B cell (primary cell): ENCODE results near the gene PRIM2. TPM values are rescaled to one million over a fixed set of nuclear protein-coding genes. Genes with fewer than 3 reads are reported as not detected.
"Not testable (repeated sequence)": the region's sequence is repeated elsewhere in the genome, so short reads cannot be mapped to it uniquely, and the experiment has no call there.

Experiments
- ATAC-seq: fragments of 200-7000 bp; cut with Tn5 transposase; one replicate; pipeline ENCODE4 v1.10.0; 2021; ENCODE audit warnings: low read depth, mild to moderate bottlenecking, moderate number of reproducible peaks, moderate library complexity
- CTCF ChIA-PET: fragments of 350-600 bp; sonication (Branson Sonifier 250); formaldehyde crosslinking; loops from one replicate; lab custom pipeline; 2021; ENCODE audit warnings: antibody characterized with exemption, inconsistent platforms; lab: Charles Lee
- POLR2A ChIA-PET: fragments of 350-600 bp; sonication (Branson Sonifier 250); formaldehyde crosslinking; loops from one replicate; lab custom pipeline; 2021; ENCODE audit warnings: antibody characterized with exemption; lab: Charles Lee
- DNase-seq: peaks from one replicate; pipeline ENCODE4 v3.0.0; 2013
- H2AFZ ChIP-seq: 2 replicates; pipeline ENCODE4 v1.6.1; 2012; ENCODE audit warnings: mild to moderate bottlenecking, low read depth, low read length; ENCODE audit not compliant: insufficient read depth, poor library complexity, severe bottlenecking
- H3K27ac ChIP-seq, 2 donors: 1 replicate in 1 of 2; 2 replicates in 1 of 2; pipeline ENCODE4 v1.5.1; 2012 to 2013; ENCODE audit warnings: low read length in 2 of 2, mild to moderate bottlenecking in 2 of 2, moderate library complexity in 1 of 2
- H3K27me3 ChIP-seq, 4 experiments: fragments of 200-600 bp in 1 of 4; sonication (generic) in 1 of 4; replicated peaks in 1 of 4; 1 replicate in 2 of 4; 2 replicates in 2 of 4; pipeline versions ENCODE4 v1.6.1 to v1.7.0; 2013 to 2016; ENCODE audit warnings: low read length in 3 of 4, mild to moderate bottlenecking in 2 of 4, mixed read lengths in 1 of 4, moderate library complexity in 1 of 4; ENCODE audit not compliant: insufficient read depth in 4 of 4, control insufficient read depth in 3 of 4; ENCODE audit errors: control extremely low read depth in 1 of 4
- H3K36me3 ChIP-seq, 2 experiments: replicated peaks in 1 of 2; 1 replicate in 1 of 2; 2 replicates in 1 of 2; pipeline versions ENCODE4 v1.6.1 to v1.7.1; 2013; ENCODE audit warnings: low read length in 1 of 2; ENCODE audit not compliant: insufficient read depth in 2 of 2, control insufficient read depth in 1 of 2; ENCODE audit errors: control extremely low read depth in 1 of 2, extremely low read depth in 1 of 2
- H3K4me1 ChIP-seq, 2 donors: fragments of 200-600 bp in 1 of 2; sonication (generic) in 1 of 2; 1 replicate in 1 of 2; 2 replicates in 1 of 2; pipeline versions ENCODE4 v1.5.1 to v1.6.1; 2013 to 2017; ENCODE audit warnings: low read length in 2 of 2; ENCODE audit not compliant: control insufficient read depth in 2 of 2, insufficient read depth in 2 of 2
- H3K4me2 ChIP-seq: replicated peaks from 2 replicates; pipeline ENCODE3; 2012; ENCODE audit warnings: mild to moderate bottlenecking, low read depth, low read length; ENCODE audit not compliant: poor library complexity, severe bottlenecking
- H3K4me3 ChIP-seq, 5 experiments: fragments of 200-600 bp in 1 of 5; sonication (generic) in 1 of 5; 1 replicate in 3 of 5; 2 replicates in 2 of 5; pipeline versions ENCODE4 v1.5.1 to v1.7.0; 2011 to 2016; ENCODE audit warnings: low read length in 4 of 5, mild to moderate bottlenecking in 4 of 5, low read depth in 2 of 5, control low read depth in 1 of 5, moderate library complexity in 1 of 5; ENCODE audit not compliant: insufficient read depth in 1 of 5; ENCODE audit errors: control extremely low read depth in 1 of 5, extremely low read depth in 1 of 5
- H3K79me2 ChIP-seq: fragments of 200-600 bp; sonication (generic); one replicate; pipeline ENCODE4 v1.6.0; 2016; ENCODE audit warnings: low read length; ENCODE audit not compliant: control insufficient read depth, insufficient read depth
- H3K9ac ChIP-seq: fragments of 200-600 bp; sonication (generic); 2 replicates; pipeline ENCODE4 v1.6.1; 2017; ENCODE audit warnings: mild to moderate bottlenecking, low read length, moderate library complexity
- H3K9me3 ChIP-seq, 3 donors: one replicate each; pipeline versions ENCODE4 v1.6.1 to v1.7.1; 2013; ENCODE audit warnings: low read length in 2 of 3; ENCODE audit not compliant: control insufficient read depth in 2 of 3, insufficient read depth in 1 of 3; ENCODE audit errors: control extremely low read depth in 1 of 3
- H4K20me1 ChIP-seq: 2 replicates; pipeline ENCODE4 v1.6.0; 2012; ENCODE audit warnings: mild to moderate bottlenecking, low read length; ENCODE audit not compliant: insufficient read depth, control insufficient read depth, poor library complexity, severe bottlenecking
- H3K27ac Mint-ChIP-seq: one replicate; pipeline ENCODE4 v1.8.0; 2021; ENCODE audit warnings: mixed read lengths
- H3K27me3 Mint-ChIP-seq: one replicate; pipeline ENCODE4 v1.8.0; 2021; ENCODE audit warnings: mixed read lengths
- H3K4me1 Mint-ChIP-seq: one replicate; pipeline ENCODE4 v1.8.0; 2021; ENCODE audit warnings: mixed read lengths
- H3K4me3 Mint-ChIP-seq: one replicate; pipeline ENCODE4 v1.8.0; 2021; ENCODE audit warnings: mixed read lengths
- H3K9me3 Mint-ChIP-seq: one replicate; pipeline ENCODE4 v1.8.0; 2022; ENCODE audit warnings: mixed read lengths; ENCODE audit not compliant: insufficient read depth
- WGBS: methylation state at CpG from one replicate; pipeline ENCODE4 v1.1.5; 2013; ENCODE audit warnings: missing lambda C conversion rate; ENCODE audit not compliant: insufficient coverage; 5-methylcytosine and 5-hydroxymethylcytosine counted together
- intact Hi-C: fragments of 100-400 bp; cut with micrococcal nuclease; formaldehyde crosslinking; loops from one replicate; pipeline ENCODE4 v1.10.0; 2022
- polyA plus RNA-seq: library from polyadenylated mRNA; depleted of rRNA; stranded (reverse); fragments of >200 nt; gene quantifications from 2 replicates; pipeline ENCODE4 v1.2.3, GENCODE V29; 2012
- total RNA-seq, 2 donors: library from RNA; stranded (reverse); fragments of 120-200 nt in 1 of 2; gene quantifications; 1 replicate in 1 of 2; 2 replicates in 1 of 2; pipeline versions ENCODE4 v1.2.3 to v1.2.4, GENCODE V29; 2013 to 2022

PRIM2 gene
- total and polyA plus RNA-seq, 2 donors (not counting 1 experiment from before 2014, with no cell fraction given) = 5.2 to 21.0 TPM

DNA sequence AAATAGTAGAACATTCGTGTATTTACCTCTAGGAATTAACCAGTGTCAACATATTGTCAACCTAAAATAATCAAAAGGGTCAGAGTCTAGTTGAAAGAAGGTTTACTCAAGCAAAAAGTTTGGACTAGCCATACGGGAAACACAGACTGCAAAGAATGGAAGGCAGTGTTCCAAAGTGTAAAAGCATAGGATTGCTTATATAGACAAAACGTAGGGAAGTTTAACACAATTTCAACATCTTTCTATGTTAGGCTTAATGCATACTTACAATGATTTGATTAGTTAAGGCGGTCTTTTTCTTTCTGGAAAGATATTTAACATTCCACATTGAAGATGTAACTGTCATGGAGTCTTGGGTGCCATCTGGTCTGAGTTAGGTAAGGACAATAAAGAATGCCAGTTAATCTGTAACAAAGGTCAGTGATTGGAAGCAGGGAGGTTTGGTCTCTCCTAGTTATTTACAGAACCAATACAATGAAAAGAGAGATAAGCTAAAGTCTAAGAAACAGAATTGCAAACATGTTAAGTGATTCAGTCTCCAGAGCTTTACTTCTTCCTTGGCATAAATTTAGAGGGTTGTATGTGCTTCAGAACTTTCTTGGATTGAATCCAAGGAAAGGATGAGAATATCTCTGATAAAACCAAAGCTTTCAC lies 183.1 kb downstream of the PRIM2 start:
- DNase-seq, H3K36me3 ChIP-seq, POLR2A ChIA-PET, H3K4me1 ChIP-seq, H3K27me3 ChIP-seq, H3K9me3 Mint-ChIP-seq, H3K27me3 Mint-ChIP-seq, H3K9me3 ChIP-seq, H3K4me3 ChIP-seq, H3K79me2 ChIP-seq, H3K9ac ChIP-seq, H3K4me3 Mint-ChIP-seq, CTCF ChIA-PET, ATAC-seq, H3K4me1 Mint-ChIP-seq, H2AFZ ChIP-seq, intact Hi-C loops, H3K27ac Mint-ChIP-seq, H3K27ac ChIP-seq, H4K20me1 ChIP-seq, H3K4me2 ChIP-seq: not testable (repeated sequence)
- WGBS = no CpG with 5 or more reads among the region's 4 CpGs

DNA sequence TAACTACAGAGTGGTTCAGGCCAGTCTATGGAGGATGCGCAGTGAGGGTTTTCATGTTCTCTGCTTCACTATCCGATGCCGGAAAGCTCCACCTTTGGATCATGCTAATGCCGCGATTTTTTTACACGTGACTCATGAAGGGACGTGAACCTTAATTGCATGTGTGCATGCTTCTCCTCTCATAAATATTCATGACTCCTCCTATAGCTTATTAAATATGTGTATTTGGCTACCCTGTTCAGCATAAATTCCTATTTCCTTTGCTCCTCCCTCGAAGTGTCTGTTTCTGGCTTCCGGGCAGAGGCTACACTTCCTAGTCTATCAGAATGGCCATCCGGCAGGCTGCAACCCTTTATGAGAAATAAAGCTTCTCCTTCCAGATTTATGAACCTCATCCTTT lies 185.0 kb downstream of the PRIM2 start:
- H3K4me3 Mint-ChIP-seq, H3K9me3 ChIP-seq, DNase-seq, H2AFZ ChIP-seq, H3K4me1 Mint-ChIP-seq, H3K27me3 Mint-ChIP-seq, ATAC-seq, intact Hi-C loops, H3K4me3 ChIP-seq, H3K9me3 Mint-ChIP-seq, CTCF ChIA-PET, H3K27me3 ChIP-seq, H3K27ac Mint-ChIP-seq, H3K27ac ChIP-seq, H3K9ac ChIP-seq, H3K4me2 ChIP-seq, POLR2A ChIA-PET, H4K20me1 ChIP-seq, H3K4me1 ChIP-seq, H3K36me3 ChIP-seq, H3K79me2 ChIP-seq: not testable (repeated sequence)
- no CpG with 5 or more reads among the region's 10 CpGs for WGBS

DNA sequence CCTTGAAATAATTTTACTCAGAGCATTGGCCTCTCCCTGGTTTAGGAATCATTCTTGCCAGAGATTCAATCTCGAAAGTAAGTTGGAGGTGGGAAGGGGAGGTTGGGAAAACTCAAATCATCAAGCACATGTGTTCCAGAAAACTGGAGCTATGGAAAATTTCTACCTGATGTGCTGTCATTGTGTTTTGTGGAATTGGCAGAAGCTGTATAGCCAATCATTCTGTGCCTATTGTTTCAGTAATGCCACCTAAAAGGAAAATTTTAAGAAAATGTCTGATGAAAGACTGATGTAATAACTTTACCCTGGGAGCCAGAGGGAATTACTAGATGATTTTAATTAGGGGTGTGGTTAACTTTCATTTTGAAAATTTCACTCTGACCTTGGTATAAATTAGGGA lies 187.8 kb downstream of the PRIM2 start:
- H3K4me1 ChIP-seq, H3K4me1 Mint-ChIP-seq, H3K4me2 ChIP-seq, H3K27ac Mint-ChIP-seq, H4K20me1 ChIP-seq, H3K9ac ChIP-seq, H3K27me3 Mint-ChIP-seq, H3K27me3 ChIP-seq, DNase-seq, intact Hi-C loops, POLR2A ChIA-PET, H3K79me2 ChIP-seq, CTCF ChIA-PET, H3K27ac ChIP-seq, H3K36me3 ChIP-seq, H3K4me3 ChIP-seq, ATAC-seq, H3K4me3 Mint-ChIP-seq, H2AFZ ChIP-seq, H3K9me3 Mint-ChIP-seq, H3K9me3 ChIP-seq: not testable (repeated sequence)
- WGBS = no CpG with 5 or more reads among the region's 1 CpG

DNA sequence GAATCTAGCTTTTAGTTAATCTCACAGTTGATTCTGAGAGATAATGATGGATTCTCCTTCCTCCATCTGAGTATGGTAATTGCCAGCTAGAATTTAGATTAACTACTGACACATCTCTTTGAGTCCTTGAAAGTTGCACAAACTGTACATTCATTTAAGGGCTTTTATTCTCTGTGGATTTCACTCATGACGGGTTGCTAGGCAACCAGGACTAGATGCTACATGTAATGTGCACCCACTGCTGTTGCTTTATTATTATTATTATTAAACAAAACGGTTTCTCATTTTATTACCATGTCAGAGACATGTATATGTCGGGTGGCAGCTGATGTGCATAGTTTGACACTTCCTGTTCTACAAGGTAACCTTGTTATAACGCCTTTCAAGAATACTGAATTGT lies 193.0 kb downstream of the PRIM2 start:
- POLR2A ChIA-PET, DNase-seq, H3K79me2 ChIP-seq, H3K27me3 Mint-ChIP-seq, ATAC-seq, H3K27ac ChIP-seq, H3K9me3 Mint-ChIP-seq, H3K9me3 ChIP-seq, H3K27me3 ChIP-seq, CTCF ChIA-PET, H3K4me2 ChIP-seq, intact Hi-C loops, H3K27ac Mint-ChIP-seq, H3K4me3 ChIP-seq, H3K36me3 ChIP-seq, H3K4me1 ChIP-seq, H3K4me3 Mint-ChIP-seq, H3K4me1 Mint-ChIP-seq, H2AFZ ChIP-seq, H3K9ac ChIP-seq, H4K20me1 ChIP-seq: not testable (repeated sequence)
- no CpG with 5 or more reads among the region's 4 CpGs for WGBS
